NCI-H2029 (cell line): ENCODE data around the gene NTSR1.
A peak's percentile ranks its signal among the peaks of the same experiment; 100 is the strongest.

Experiments used
- DNase-seq: peaks from one replicate; lab custom pipeline; 2025; lab: John Stamatoyannopoulos, UW

The NTSR1 gene

DNA sequence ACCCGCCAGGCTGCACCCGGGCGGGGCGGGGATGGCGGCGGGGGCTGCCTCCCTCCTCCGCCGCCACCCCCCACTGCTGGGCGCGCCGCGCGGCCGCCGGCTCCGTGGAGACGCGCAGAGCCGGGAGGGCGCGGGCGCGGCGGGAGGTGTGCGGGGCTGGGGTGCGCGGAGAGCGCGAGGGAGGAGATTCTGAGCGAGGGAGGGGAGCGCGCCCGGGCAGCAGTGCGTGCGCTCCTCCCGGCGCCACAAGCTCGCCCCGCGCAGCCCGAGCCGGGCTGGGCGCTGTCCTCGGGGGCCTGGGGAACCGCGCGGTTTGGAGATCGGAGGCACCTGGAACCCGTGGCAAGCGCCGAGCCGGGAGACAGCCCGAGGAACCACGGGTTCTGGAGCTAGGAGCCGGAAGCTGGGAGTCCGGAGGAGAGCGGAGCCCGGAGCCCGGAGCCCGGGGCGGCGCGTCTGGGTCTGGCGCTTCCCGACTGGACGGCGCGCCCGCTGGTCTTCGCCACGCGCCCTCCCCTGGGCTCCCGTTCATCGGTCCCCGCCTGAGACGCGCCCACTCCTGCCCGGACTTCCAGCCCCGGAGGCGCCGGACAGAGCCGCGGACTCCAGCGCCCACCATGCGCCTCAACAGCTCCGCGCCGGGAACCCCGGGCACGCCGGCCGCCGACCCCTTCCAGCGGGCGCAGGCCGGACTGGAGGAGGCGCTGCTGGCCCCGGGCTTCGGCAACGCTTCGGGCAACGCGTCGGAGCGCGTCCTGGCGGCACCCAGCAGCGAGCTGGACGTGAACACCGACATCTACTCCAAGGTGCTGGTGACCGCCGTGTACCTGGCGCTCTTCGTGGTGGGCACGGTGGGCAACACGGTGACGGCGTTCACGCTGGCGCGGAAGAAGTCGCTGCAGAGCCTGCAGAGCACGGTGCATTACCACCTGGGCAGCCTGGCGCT lies at the start of gene NTSR1:
TSS of gene NTSR1 (plus strand) at position 246 of the 946 bp plus-strand sequence. CDS start at position 618, 372 bp downstream.
- DNase-seq = no peak

- no peak for DNase-seq
Observed at GRCh38 chr20:62659488-62660239, 49.0 kb upstream of the NTSR1 start.

- no peak for DNase-seq
Observed at GRCh38 chr20:62660240-62660615, 48.4 kb upstream of the NTSR1 start.

DNA sequence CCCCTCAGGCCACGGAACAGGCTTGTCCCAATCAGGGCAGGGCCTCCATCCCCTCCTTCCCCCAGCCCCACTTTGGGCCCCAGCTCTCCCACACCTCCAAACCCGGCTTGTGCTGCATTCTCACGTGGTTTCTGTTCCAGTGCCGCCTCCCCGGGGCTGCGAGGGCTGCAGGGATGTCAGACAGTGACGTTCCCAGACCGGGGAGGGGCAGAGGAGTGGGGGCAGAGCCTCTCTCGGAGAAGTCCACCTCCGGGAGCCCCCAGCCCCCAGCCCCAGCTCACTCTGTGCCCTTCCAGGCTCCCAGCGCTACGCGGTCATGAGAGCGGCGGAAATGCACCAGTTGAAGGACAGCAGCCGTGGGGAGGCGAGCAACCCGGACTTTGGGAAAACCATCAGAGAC lies 47.9 kb upstream of the NTSR1 start:
- no peak for DNase-seq

GRCh38 chr20:62661647-62662046 lies 47.0 kb upstream of the NTSR1 start:
- no peak for DNase-seq

- DNase-seq = no peak
Observed at GRCh38 chr20:62662422-62662821, 46.2 kb upstream of the NTSR1 start.

GRCh38 chr20:62663145-62664018 lies 45.3 kb upstream of the NTSR1 start:
- DNase-seq = no peak

DNA sequence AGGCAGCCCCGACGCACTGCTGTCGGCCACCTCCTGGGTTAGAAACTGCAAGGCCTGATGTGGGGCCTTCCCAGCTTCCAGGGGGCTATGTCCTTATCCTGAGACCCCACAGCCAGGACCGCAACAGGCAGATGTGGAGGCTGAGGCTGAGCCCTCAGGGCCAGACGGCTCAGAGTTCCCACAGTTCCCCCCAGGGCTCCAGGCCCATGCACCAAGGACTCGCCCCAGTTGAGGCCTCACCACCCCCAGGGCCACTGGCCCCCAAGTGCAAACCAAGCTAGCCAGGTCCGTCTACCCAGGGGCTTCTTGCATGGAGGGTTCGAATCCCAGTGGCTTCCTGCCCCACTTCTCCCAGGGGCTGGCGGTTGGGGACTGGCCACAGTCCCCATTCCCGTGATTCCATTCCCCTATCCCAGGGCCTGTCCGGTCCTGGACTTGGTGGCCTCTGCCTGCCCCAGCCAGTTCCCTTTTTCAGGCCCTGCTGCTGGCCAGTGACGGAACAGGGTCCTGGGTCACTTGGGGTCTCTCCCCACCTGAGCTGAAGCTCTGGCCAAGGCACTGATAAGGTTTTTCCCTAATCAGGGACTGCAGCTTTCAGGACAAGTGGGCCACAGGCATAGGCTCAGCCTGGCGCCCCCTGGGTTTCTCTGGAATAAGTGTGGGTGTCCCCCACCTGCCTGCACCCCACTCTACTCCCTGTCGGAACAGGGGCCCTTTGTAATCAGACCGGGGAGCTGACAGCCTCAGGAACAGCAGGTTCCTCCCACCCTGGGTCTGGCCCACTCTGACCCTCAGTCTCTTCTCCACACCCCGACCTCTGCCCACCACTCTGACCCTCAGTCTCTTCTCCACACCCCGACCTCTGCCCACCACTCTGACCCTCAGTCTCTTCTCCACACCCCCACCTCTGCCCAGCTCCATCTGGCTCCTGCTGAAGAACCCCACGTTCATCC lies 44.3 kb upstream of the NTSR1 start:
- no peak for DNase-seq

- DNase-seq = no peak
Observed at GRCh38 chr20:62665153-62665754, 43.4 kb upstream of the NTSR1 start.

DNA sequence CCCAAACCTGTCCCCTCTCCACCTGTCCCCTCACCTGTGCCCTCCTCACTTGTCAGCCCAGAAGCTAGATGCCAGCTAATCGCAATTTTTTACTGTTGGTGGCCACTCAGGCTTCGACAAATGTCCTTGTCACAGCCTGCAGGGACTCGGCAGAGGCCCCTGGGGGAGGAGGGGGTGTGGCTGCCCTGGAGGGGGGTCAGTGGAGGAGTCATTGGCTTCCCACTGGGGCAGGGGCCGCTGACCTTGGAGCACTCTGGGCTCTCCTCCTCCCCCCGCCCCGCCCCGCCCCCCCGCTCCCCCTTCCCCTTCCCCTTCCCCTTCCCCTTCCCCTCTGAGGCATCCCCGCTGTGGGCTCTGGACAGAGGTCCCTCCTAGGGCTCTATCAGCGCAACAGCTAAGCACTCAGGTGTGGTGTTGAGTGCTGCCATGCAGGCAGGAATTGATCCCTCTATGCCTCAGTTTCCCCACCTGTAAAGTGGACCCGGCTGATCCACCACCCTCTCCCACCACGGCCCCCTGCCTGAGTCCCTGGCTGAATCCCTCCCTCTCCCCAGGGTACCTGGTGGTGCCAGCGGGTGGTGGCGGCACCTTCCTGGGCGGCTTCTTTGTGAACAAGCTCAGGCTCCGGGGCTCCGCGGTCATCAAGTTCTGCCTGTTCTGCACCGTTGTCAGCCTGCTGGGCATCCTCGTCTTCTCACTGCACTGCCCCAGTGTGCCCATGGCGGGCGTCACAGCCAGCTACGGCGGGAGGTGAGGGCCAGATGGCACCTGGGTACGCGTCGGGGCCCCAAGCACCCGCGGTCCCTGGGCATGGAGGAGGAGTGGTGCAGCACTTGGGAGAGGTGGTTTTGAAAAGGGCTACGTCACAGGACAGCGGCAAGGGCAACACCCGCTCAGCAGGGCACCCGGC lies 42.6 kb upstream of the NTSR1 start:
- no peak for DNase-seq

DNA sequence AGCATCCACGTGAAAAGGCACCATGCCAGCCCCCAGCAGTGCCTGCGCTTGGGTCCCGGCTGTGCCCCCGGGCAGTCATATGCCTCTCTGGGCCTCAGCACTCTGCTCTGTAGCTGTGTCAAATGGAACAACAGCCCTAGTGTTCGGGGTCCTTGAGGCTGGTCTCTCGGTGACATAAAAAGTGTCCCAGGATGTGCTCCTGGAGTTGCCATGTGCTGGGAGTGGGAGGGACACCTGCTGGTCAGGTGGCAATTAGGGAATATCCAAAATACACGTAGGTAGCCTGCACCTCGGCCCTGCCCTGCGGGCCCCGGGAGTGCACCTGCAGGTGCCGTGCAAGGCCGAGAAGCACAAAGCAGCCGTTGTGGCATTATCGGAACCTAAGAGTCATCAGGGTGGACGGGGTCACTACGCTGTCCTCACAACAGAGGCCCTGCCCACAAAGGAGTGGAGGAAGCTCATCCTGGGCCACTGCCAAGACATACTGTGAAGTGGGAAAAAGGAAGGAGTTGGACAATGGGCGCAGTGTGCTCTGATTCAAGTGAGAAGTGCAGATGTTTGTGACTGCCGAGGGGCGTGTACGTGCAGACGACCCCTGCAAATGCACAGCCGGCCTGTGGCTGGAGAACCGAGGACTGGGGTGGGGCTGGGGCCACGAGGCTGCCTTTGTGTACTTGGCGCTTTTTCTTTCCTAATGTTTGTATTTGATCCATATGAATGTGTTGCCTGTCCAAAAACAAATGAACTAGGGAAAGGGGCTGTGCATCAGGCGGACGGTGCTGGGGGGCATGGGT lies 41.7 kb upstream of the NTSR1 start:
- DNase-seq = peak; percentile 36

- DNase-seq = no peak
Observed at GRCh38 chr20:62667530-62668440, 40.9 kb upstream of the NTSR1 start.

- DNase-seq = peak; percentile 55
Observed at GRCh38 chr20:62668441-62669027, 40.1 kb upstream of the NTSR1 start.

- DNase-seq = no peak
Observed at GRCh38 chr20:62669249-62669648, 39.4 kb upstream of the NTSR1 start.

GRCh38 chr20:62670156-62670555 lies 38.5 kb upstream of the NTSR1 start:
- no peak for DNase-seq

DNA sequence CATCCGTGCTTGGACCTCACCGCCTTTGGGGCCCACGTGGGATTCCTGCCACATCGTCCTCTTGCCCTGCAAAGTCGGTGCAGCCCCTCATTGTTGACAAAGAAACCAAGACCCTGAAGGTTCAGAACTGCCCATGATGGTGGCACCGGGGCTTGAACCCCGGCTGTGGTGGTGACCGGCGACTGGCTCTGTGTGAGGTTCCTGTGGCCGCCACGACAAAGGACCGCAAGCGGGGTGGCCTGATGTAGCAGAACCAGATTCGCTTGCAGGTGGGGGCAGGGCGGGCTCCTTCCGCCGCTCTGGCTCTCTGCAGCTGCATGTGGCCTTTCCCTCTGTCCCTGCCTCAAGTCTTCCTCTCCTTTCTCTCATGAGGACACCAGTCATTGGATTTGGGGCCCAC lies 37.6 kb upstream of the NTSR1 start:
- DNase-seq = no peak

DNA sequence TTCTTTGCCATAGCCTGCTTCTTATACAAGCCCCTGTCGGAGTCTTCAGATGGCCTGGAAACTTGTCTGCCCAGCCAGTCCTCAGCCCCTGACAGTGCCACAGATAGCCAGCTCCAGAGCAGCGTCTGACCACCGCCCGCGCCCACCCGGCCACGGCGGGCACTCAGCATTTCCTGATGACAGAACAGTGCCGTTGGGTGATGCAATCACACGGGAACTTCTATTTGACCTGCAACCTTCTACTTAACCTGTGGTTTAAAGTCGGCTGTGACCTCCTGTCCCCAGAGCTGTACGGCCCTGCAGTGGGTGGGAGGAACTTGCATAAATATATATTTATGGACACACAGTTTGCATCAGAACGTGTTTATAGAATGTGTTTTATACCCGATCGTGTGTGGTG lies 36.9 kb upstream of the NTSR1 start:
- no peak for DNase-seq
